ENCODE data around the gene PRPSAP2.

Gene PRPSAP2

DNA sequence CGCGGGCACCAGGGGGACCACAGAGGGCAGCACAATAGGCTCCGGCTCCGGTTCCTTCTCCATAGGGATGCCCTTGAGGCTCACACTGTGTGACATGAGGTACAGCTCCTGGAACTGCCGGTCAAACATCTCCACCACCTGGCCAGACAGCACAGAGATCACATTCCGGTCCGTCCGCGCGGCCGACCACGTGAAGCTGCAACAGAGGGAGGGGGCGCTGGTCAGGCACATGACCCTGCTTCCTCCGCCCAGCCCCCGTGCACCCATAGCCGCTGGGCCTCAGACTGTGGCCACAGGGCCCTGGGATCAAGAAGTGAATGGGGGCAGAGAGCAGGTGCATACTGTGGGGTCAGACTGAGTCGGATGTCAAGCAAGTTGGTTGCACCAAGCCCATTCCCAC lies 120.7 kb downstream of the PRPSAP2 start:
- Histone ChIP-seq H3K27me3 (ENCODE audit: control insufficient read depth, insufficient read depth, low read length) (no peaks in the 10 kb centered on the region), H3K36me3 (ENCODE audit: control insufficient read depth, insufficient read depth, low read length) (peaks cover 56% of the 10 kb centered on the region), H3K4me3 (ENCODE audit: low read depth, low read length) (no peak overlapping the region), H3K9me3 (ENCODE audit: control insufficient read depth, insufficient read depth, low read length) (no peaks in the 10 kb centered on the region), H3K9ac (ENCODE audit: low read depth, low read length) (no peak overlapping the region), H3K4me1 (ENCODE audit: control insufficient read depth, insufficient read depth, low read length) (no peaks in the 10 kb centered on the region)

Measured in iPS-15b (cell line).